ENCODE results near the gene RPS3A.

- TF ChIP-seq POLR2A (IDR thresholded peaks at IDR 0.05) = no peak
- no peak for TF ChIP-seq EP300 (IDR thresholded peaks at IDR 0.05; ENCODE audit: low read depth)
Observed at GRCh38 chr4:151099976-151100417, 569 bp downstream of the RPS3A start.

Data from transverse colon (tissue), 1 donor.